Neural crest cell (in vitro differentiated cells): Measurements from ENCODE around the gene LMO7. TPM values are rescaled to one million over a fixed set of nuclear protein-coding genes. Genes with fewer than 3 reads are reported as not detected.
"Not testable (repeated sequence)": the region's sequence is repeated elsewhere in the genome, so short reads cannot be mapped to it uniquely, and the experiment has no call there.

Experiments
- DNase-seq: peaks from one replicate; pipeline ENCODE4 v3.0.0; 2021; ENCODE audit warnings: low read depth, mixed read lengths, low spot score
- H3K27ac Mint-ChIP-seq: one replicate; pipeline ENCODE4 v1.8.0; 2021; ENCODE audit warnings: mild to moderate bottlenecking, mixed read lengths; ENCODE audit not compliant: unreplicated experiment
- H3K27me3 Mint-ChIP-seq: 2 replicates; pipeline ENCODE4 v1.8.0; 2021; ENCODE audit warnings: low read depth, mild to moderate bottlenecking, mixed read lengths
- H3K36me3 Mint-ChIP-seq: 2 replicates; pipeline ENCODE4 v1.8.0; 2021; ENCODE audit warnings: low read depth, mild to moderate bottlenecking, mixed read lengths
- H3K4me1 Mint-ChIP-seq: 2 replicates; pipeline ENCODE4 v1.8.0; 2021; ENCODE audit warnings: mixed read lengths
- H3K4me3 Mint-ChIP-seq: one replicate; pipeline ENCODE4 v1.8.0; 2021; ENCODE audit warnings: mild to moderate bottlenecking, mixed read lengths
- H3K9me3 Mint-ChIP-seq: 2 replicates; pipeline ENCODE4 v1.8.0; 2021; ENCODE audit warnings: mixed read lengths
- total RNA-seq: library from RNA; stranded (reverse); gene quantifications from 2 replicates; pipeline ENCODE4 v1.2.1, GENCODE V29; 2021
- TF ChIP-seq, protein P1 (sequence below): fragments of 200-600 bp; sonication (generic); conservative IDR thresholded peaks from 2 replicates; pipeline ENCODE4 v1.5.0; 2021; ENCODE audit warnings: antibody characterized with exemption, mild to moderate bottlenecking

Gene LMO7
- total RNA-seq, 1 donor from 2014 or later = 4.8 TPM

DNA sequence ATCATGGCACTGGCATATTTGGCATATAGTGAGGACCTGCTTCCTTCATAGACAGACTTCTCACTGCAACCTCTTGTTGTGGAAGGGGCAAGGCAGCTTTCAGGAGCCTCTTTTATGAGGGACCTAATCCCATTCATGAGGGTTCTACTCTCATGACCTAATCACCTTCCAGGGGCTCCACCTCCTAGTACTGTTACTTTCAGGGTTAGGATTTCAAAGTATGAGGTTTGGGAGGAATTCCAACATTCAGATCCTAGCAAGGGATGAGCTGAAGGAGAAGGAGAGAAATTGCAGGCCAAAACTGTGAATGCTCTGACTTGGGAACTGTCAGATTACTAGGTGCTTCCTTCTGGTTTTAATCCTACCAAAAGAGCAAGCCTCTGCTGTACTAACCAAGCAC is 87.8 kb downstream of the LMO7 start:
- Mint-ChIP-seq H3K27ac (no peak overlapping the region), H3K36me3 (peaks cover 3% of the 10 kb centered on the region), H3K27me3 (no peaks in the 10 kb centered on the region), H3K4me3 (no peak overlapping the region), H3K4me1 (peaks cover 4% of the 10 kb centered on the region), H3K9me3 (no peaks in the 10 kb centered on the region)
- TF ChIP-seq, protein P1, sequence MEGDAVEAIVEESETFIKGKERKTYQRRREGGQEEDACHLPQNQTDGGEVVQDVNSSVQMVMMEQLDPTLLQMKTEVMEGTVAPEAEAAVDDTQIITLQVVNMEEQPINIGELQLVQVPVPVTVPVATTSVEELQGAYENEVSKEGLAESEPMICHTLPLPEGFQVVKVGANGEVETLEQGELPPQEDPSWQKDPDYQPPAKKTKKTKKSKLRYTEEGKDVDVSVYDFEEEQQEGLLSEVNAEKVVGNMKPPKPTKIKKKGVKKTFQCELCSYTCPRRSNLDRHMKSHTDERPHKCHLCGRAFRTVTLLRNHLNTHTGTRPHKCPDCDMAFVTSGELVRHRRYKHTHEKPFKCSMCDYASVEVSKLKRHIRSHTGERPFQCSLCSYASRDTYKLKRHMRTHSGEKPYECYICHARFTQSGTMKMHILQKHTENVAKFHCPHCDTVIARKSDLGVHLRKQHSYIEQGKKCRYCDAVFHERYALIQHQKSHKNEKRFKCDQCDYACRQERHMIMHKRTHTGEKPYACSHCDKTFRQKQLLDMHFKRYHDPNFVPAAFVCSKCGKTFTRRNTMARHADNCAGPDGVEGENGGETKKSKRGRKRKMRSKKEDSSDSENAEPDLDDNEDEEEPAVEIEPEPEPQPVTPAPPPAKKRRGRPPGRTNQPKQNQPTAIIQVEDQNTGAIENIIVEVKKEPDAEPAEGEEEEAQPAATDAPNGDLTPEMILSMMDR = no peak
- no peak for DNase-seq

DNA sequence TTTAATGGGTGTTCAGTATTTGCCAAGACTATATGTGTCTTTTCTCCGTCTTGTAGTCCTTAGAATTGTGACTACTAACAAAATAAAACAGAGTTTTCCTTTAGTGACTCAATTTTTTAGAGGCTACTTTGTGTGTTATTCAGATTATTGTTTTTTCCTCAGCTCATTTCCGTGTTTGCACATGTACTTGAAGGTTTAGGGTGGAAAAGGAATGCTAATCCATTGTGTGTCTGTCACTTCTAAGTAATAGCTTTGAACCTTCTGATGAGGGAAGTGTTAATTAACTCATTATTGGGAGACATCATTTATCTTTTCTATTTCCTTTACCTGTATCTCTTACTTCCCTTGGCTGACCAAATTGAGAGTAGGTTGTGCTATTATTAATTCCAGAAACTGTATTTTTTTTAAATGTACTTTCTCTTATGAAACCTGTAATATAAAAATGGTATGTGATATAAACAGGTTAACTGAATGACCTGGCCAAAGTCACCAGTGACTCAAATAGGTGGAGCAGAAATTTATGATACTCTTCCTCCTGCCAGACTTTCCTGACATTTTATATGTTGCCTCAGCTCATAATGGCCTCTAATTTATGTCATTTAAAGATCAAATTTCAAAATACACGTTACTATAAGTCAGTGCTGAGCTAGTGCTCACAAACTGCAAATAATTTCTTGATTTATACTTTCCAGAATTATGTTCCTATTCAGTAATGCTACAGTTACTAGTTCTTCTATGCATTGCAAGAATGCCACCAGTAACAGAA is 88.8 kb downstream of the LMO7 start:
- H3K4me3 Mint-ChIP-seq = no peak overlapping the region
- no peak for DNase-seq
- TF ChIP-seq, protein P1 = no peak
- H3K27ac Mint-ChIP-seq = no peak overlapping the region
- no peaks in the 10 kb centered on the region for H3K27me3 Mint-ChIP-seq
- H3K9me3 Mint-ChIP-seq = no peaks in the 10 kb centered on the region
- H3K36me3 Mint-ChIP-seq = peaks cover 3% of the 10 kb centered on the region
- peaks cover 4% of the 10 kb centered on the region for H3K4me1 Mint-ChIP-seq

DNA sequence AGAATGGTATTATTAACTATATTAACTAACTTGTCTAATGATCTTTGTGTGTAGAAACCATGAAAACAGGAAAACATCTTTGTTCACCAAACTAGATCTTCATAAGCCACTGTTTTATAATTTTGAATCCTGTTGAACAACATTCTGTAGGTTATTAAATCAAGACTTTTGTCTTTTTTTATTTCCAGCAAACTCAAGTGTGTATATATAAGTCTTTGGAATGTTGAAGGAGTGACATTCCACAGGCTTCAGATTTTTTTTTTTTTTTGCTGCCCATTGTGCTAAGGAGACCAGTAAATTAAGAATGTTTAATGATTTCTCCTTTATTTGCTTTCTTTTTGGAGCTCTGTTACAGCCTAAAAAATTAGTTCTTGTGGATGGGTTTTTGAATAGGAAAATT is 89.6 kb downstream of the LMO7 start:
- H3K36me3 Mint-ChIP-seq = peaks cover 3% of the 10 kb centered on the region
- TF ChIP-seq, protein P1 = no peak
- H3K4me1 Mint-ChIP-seq = peaks cover 4% of the 10 kb centered on the region
- H3K27ac Mint-ChIP-seq = no peak overlapping the region
- DNase-seq = no peak
- no peak overlapping the region for H3K4me3 Mint-ChIP-seq
- no peaks in the 10 kb centered on the region for H3K27me3 Mint-ChIP-seq
- no peaks in the 10 kb centered on the region for H3K9me3 Mint-ChIP-seq

DNA sequence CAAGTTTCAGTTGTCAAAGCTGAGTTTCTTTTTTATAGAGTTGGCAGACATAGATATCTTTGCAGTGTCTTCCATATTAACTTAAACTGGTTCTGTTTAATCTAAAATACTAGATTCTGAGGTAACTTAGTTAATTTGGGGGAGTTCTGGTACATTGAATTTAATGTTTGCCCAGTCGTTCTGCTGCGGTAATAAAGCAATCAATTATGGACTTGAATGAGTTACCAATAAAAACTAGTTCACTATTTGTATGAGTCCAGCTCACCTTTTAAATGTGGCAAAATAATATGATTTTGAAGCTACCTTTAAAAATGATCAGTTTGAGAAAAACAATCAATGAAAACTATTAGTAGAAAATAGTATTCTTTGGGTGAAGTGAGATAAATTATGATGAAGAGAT is 90.2 kb downstream of the LMO7 start:
- Mint-ChIP-seq H3K36me3 (peaks cover 6% of the 10 kb centered on the region), H3K4me3 (no peak overlapping the region), H3K9me3 (no peaks in the 10 kb centered on the region), H3K27me3 (no peaks in the 10 kb centered on the region), H3K27ac (no peak overlapping the region), H3K4me1 (peaks cover 4% of the 10 kb centered on the region)
- no peak for DNase-seq
- TF ChIP-seq, protein P1 = no peak

DNA sequence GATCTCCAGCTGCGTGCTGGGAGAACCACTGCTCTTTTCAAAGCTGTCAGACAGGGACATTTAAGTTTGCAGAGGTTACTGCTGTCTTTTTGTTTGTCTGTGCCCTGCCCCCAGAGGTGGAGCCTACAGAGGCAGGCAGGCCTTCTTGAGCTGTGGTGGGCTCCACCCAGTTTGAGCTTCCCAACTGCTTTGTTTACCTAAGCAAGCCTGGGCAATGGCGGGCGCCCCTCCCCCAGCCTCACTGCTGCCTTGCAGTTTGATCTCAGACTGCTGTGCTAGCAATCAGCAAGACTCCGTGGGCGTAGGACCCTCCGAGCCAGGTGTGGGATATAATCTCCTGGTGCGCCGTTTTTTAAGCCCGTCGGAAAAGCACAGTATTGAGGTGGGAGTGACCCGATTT is 97.0 kb downstream of the LMO7 start:
- H3K27me3 Mint-ChIP-seq, H3K4me1 Mint-ChIP-seq, H3K9me3 Mint-ChIP-seq, DNase-seq, H3K27ac Mint-ChIP-seq, H3K4me3 Mint-ChIP-seq: not testable (repeated sequence)
- peaks cover 14% of the 10 kb centered on the region for H3K36me3 Mint-ChIP-seq

DNA sequence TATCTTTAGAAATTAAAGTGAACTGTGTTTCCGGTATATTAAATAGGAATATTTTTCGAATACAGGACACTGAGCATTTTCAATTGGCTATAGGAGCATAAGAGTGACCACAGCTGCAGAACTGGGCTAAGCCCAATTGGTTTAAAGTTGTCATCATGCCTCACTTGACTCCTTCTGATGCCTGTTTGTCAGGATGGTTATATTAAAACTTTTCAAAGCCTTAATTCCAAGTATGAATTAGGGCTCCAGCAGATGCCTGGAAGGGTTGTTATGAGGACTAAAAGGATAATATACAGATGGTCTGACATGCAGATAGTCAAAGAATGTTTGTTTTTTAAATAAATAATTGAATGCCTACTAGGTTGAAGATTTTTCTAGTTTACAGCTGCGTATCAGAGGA is 100.0 kb downstream of the LMO7 start:
- no peaks in the 10 kb centered on the region for H3K9me3 Mint-ChIP-seq
- no peak overlapping the region for H3K4me3 Mint-ChIP-seq
- TF ChIP-seq, protein P1 = no peak
- no peak overlapping the region for H3K27ac Mint-ChIP-seq
- no peaks in the 10 kb centered on the region for H3K27me3 Mint-ChIP-seq
- H3K4me1 Mint-ChIP-seq = no peaks in the 10 kb centered on the region
- no peak for DNase-seq
- peaks cover 13% of the 10 kb centered on the region for H3K36me3 Mint-ChIP-seq
